Sigmoid colon (tissue), 4 donors: Measurements from ENCODE around the gene THEM5.

Experiments
- CTCF ChIP-seq, 4 experiments: fragments of 450-650 bp in 3 of 4; fragments of 200-600 bp in 1 of 4; IDR thresholded peaks; one replicate each; pipeline ENCODE4 v1.5.1; 2016 to 2019; ENCODE audit warnings: antibody characterized with exemption in 4 of 4, mild to moderate bottlenecking in 3 of 4, moderate library complexity in 2 of 4
- EP300 ChIP-seq, 4 donors: sonication (generic); formaldehyde crosslinking; IDR thresholded peaks; one replicate each; pipeline ENCODE4 v1.6.1; 2017; ENCODE audit warnings: antibody characterized with exemption in 4 of 4

GRCh38 chr1:151809290-151809984 lies 44.1 kb downstream of the THEM5 start:
- TF ChIP-seq CTCF (IDR thresholded peaks at IDR 0.05) (no peak), EP300 (IDR thresholded peaks at IDR 0.05) (no peak)
